Measurements from ENCODE around the gene ANKMY2.
"Not testable (repeated sequence)": the region's sequence is repeated elsewhere in the genome, so short reads cannot be mapped to it uniquely, and the experiment has no call there.

ANKMY2 gene

GRCh38 chr7:16645593-16646471 is at the start of gene ANKMY2, which contains the start of gene BZW2:
TSS of gene ANKMY2 (minus strand) at chr7:16645754. CDS start at chr7:16645573, 181 bp downstream.
TSS of gene BZW2 (plus strand) at chr7:16646181. CDS start at chr7:16665444, 19,263 bp downstream.
- peak; percentile 92 to 93 for DNase-seq

- no peak for DNase-seq
These were observed 49.3 kb upstream of the ANKMY2 start for GRCh38 chr7:16694806-16695205.

GRCh38 chr7:16693601-16694318 is 48.2 kb upstream of the ANKMY2 start:
- DNase-seq, result no peak

- DNase-seq, result no peak
These were observed 45.7 kb upstream of the ANKMY2 start for GRCh38 chr7:16691241-16691640.

- DNase-seq, result no peak
These were observed 42.7 kb upstream of the ANKMY2 start for GRCh38 chr7:16688249-16688648.

GRCh38 chr7:16685535-16685934 is 40.0 kb upstream of the ANKMY2 start:
- DNase-seq, result no peak

GRCh38 chr7:16684935-16685334 is 39.4 kb upstream of the ANKMY2 start:
- no peak for DNase-seq

GRCh38 chr7:16678645-16679566 is 33.4 kb upstream of the ANKMY2 start:
- DNase-seq, result not testable (repeated sequence)

GRCh38 chr7:16677978-16678494 is 32.5 kb upstream of the ANKMY2 start:
- no peak for DNase-seq

- DNase-seq, result no peak
These were observed 29.7 kb upstream of the ANKMY2 start for GRCh38 chr7:16675277-16675676.

GRCh38 chr7:16671811-16672210 is 26.3 kb upstream of the ANKMY2 start:
- no peak for DNase-seq

GRCh38 chr7:16670731-16671344 is 25.3 kb upstream of the ANKMY2 start:
- DNase-seq, result no peak

GRCh38 chr7:16670021-16670420 is 24.5 kb upstream of the ANKMY2 start:
- DNase-seq, result no peak

- DNase-seq, result no peak
These were observed 24.0 kb upstream of the ANKMY2 start for GRCh38 chr7:16669581-16669980.

GRCh38 chr7:16668978-16669377 is 23.4 kb upstream of the ANKMY2 start:
- DNase-seq, result no peak

GRCh38 chr7:16668049-16668858 is 22.7 kb upstream of the ANKMY2 start:
- peak in 1 of 2 donors; percentile 31 for DNase-seq

- DNase-seq, result no peak
These were observed 21.8 kb upstream of the ANKMY2 start for GRCh38 chr7:16667355-16667754.

GRCh38 chr7:16661924-16662323 is 16.4 kb upstream of the ANKMY2 start:
- DNase-seq, result no peak

- DNase-seq, result peak in 1 of 2 donors; percentile 44
These were observed 15.3 kb upstream of the ANKMY2 start for GRCh38 chr7:16660702-16661464.

GRCh38 chr7:16659854-16660497 is 14.4 kb upstream of the ANKMY2 start:
- not testable (repeated sequence) for DNase-seq
